ENCODE data around the gene FBLN7. TPM values are rescaled to one million over a fixed set of nuclear protein-coding genes. Genes with fewer than 3 reads are reported as not detected.

Gene FBLN7
- total RNA-seq, 1 experiment from 2014 or later = 0.38 TPM

- H3K36me3 ChIP-seq (replicated peaks; ENCODE audit: control insufficient read depth, insufficient read depth, low read length) = no peaks in the 10 kb centered on the region
- no peak overlapping the region for H3K4me3 ChIP-seq (ENCODE audit: insufficient read depth, low read depth, low read length)
- H3K27me3 ChIP-seq (ENCODE audit: control insufficient read depth, insufficient read depth, low read length) = no peaks in the 10 kb centered on the region
- DNase-seq = no peak
These were observed 21.3 kb downstream of the FBLN7 start for GRCh38 chr2:112159454-112159921.

GRCh38 chr2:112160283-112161250 is 22.4 kb downstream of the FBLN7 start:
- no peak for DNase-seq
- no peaks in the 10 kb centered on the region for H3K36me3 ChIP-seq (replicated peaks; ENCODE audit: control insufficient read depth, insufficient read depth, low read length)
- no peaks in the 10 kb centered on the region for H3K27me3 ChIP-seq (ENCODE audit: control insufficient read depth, insufficient read depth, low read length)
- no peak overlapping the region for H3K4me3 ChIP-seq (ENCODE audit: insufficient read depth, low read depth, low read length)

GRCh38 chr2:112161431-112162145 is 23.4 kb downstream of the FBLN7 start:
- DNase-seq = no peak
- no peaks in the 10 kb centered on the region for H3K27me3 ChIP-seq (ENCODE audit: control insufficient read depth, insufficient read depth, low read length)
- H3K4me3 ChIP-seq (ENCODE audit: insufficient read depth, low read depth, low read length) = no peak overlapping the region
- H3K36me3 ChIP-seq (replicated peaks; ENCODE audit: control insufficient read depth, insufficient read depth, low read length) = no peaks in the 10 kb centered on the region

GRCh38 chr2:112162341-112162740 is 24.2 kb downstream of the FBLN7 start:
- Histone ChIP-seq H3K27me3 (ENCODE audit: control insufficient read depth, insufficient read depth, low read length) (no peaks in the 10 kb centered on the region), H3K36me3 (replicated peaks; ENCODE audit: control insufficient read depth, insufficient read depth, low read length) (no peaks in the 10 kb centered on the region), H3K4me3 (ENCODE audit: insufficient read depth, low read depth, low read length) (no peak overlapping the region)
- DNase-seq = no peak

- Histone ChIP-seq H3K36me3 (replicated peaks; ENCODE audit: control insufficient read depth, insufficient read depth, low read length) (no peaks in the 10 kb centered on the region), H3K4me3 (ENCODE audit: insufficient read depth, low read depth, low read length) (no peak overlapping the region), H3K27me3 (ENCODE audit: control insufficient read depth, insufficient read depth, low read length) (no peaks in the 10 kb centered on the region)
- no peak for DNase-seq
These were observed 24.8 kb downstream of the FBLN7 start for GRCh38 chr2:112162956-112163355.

GRCh38 chr2:112163541-112163981 is 25.4 kb downstream of the FBLN7 start:
- Histone ChIP-seq H3K36me3 (replicated peaks; ENCODE audit: control insufficient read depth, insufficient read depth, low read length) (no peaks in the 10 kb centered on the region), H3K4me3 (ENCODE audit: insufficient read depth, low read depth, low read length) (no peak overlapping the region), H3K27me3 (ENCODE audit: control insufficient read depth, insufficient read depth, low read length) (no peaks in the 10 kb centered on the region)
- DNase-seq = no peak

- Histone ChIP-seq H3K4me3 (ENCODE audit: insufficient read depth, low read depth, low read length) (no peak overlapping the region), H3K27me3 (ENCODE audit: control insufficient read depth, insufficient read depth, low read length) (no peaks in the 10 kb centered on the region), H3K36me3 (replicated peaks; ENCODE audit: control insufficient read depth, insufficient read depth, low read length) (no peaks in the 10 kb centered on the region)
- no peak for DNase-seq
These were observed 26.7 kb downstream of the FBLN7 start for GRCh38 chr2:112164876-112165275.

GRCh38 chr2:112165296-112165695 is 27.1 kb downstream of the FBLN7 start:
- Histone ChIP-seq H3K27me3 (ENCODE audit: control insufficient read depth, insufficient read depth, low read length) (no peaks in the 10 kb centered on the region), H3K4me3 (ENCODE audit: insufficient read depth, low read depth, low read length) (no peak overlapping the region), H3K36me3 (replicated peaks; ENCODE audit: control insufficient read depth, insufficient read depth, low read length) (no peaks in the 10 kb centered on the region)
- DNase-seq = no peak

GRCh38 chr2:112166806-112167499 is 28.8 kb downstream of the FBLN7 start:
- DNase-seq = no peak
- no peak overlapping the region for H3K4me3 ChIP-seq (ENCODE audit: insufficient read depth, low read depth, low read length)
- H3K36me3 ChIP-seq (replicated peaks; ENCODE audit: control insufficient read depth, insufficient read depth, low read length) = no peaks in the 10 kb centered on the region
- no peaks in the 10 kb centered on the region for H3K27me3 ChIP-seq (ENCODE audit: control insufficient read depth, insufficient read depth, low read length)

GRCh38 chr2:112168422-112169124 is 30.4 kb downstream of the FBLN7 start:
- H3K36me3 ChIP-seq (replicated peaks; ENCODE audit: control insufficient read depth, insufficient read depth, low read length) = no peaks in the 10 kb centered on the region
- DNase-seq = no peak
- no peaks in the 10 kb centered on the region for H3K27me3 ChIP-seq (ENCODE audit: control insufficient read depth, insufficient read depth, low read length)
- no peak overlapping the region for H3K4me3 ChIP-seq (ENCODE audit: insufficient read depth, low read depth, low read length)

GRCh38 chr2:112170495-112170894 is 32.3 kb downstream of the FBLN7 start:
- H3K4me3 ChIP-seq (ENCODE audit: insufficient read depth, low read depth, low read length) = no peak overlapping the region
- H3K27me3 ChIP-seq (ENCODE audit: control insufficient read depth, insufficient read depth, low read length) = no peaks in the 10 kb centered on the region
- DNase-seq = no peak
- no peaks in the 10 kb centered on the region for H3K36me3 ChIP-seq (replicated peaks; ENCODE audit: control insufficient read depth, insufficient read depth, low read length)

- no peak overlapping the region for H3K4me3 ChIP-seq (ENCODE audit: insufficient read depth, low read depth, low read length)
- no peak for DNase-seq
These were observed 35.6 kb downstream of the FBLN7 start for GRCh38 chr2:112173646-112174319.

GRCh38 chr2:112174383-112174782 is 36.2 kb downstream of the FBLN7 start:
- Histone ChIP-seq H3K4me3 (ENCODE audit: insufficient read depth, low read depth, low read length) (no peak overlapping the region), H3K36me3 (replicated peaks; ENCODE audit: control insufficient read depth, insufficient read depth, low read length) (no peaks in the 10 kb centered on the region), H3K27me3 (ENCODE audit: control insufficient read depth, insufficient read depth, low read length) (no peaks in the 10 kb centered on the region)
- DNase-seq = no peak

More at GRCh38 chr2:112173646-112174319, 35.6 kb downstream of the FBLN7 start:
- Histone ChIP-seq H3K36me3 (replicated peaks; ENCODE audit: control insufficient read depth, insufficient read depth, low read length) (no peaks in the 10 kb centered on the region), H3K27me3 (ENCODE audit: control insufficient read depth, insufficient read depth, low read length) (no peaks in the 10 kb centered on the region)
